Measurements from ENCODE around the gene RBM11.
"Not testable (repeated sequence)": the region's sequence is repeated elsewhere in the genome, so short reads cannot be mapped to it uniquely, and the experiment has no call there.

Gene RBM11

GRCh38 chr21:14215971-14216641 is at the start of gene RBM11:
Gene RBM11 (plus strand): TSS chr21:14216157. CDS start chr21:14216187, 30 bp downstream.
- peak; percentile 62 to 77 (median 72) for DNase-seq (ENCODE audit: low read depth in 2 of 3, low spot score in 1 of 3)

GRCh38 chr21:14166463-14167223 is 49.3 kb upstream of the RBM11 start:
- not testable (repeated sequence) for DNase-seq (ENCODE audit: low read depth in 2 of 3, low spot score in 1 of 3)

- no peak for DNase-seq (ENCODE audit: low read depth in 2 of 3, low spot score in 1 of 3)
These were observed 9.7 kb upstream of the RBM11 start for GRCh38 chr21:14206222-14206621.

- DNase-seq (ENCODE audit: low read depth in 2 of 3, low spot score in 1 of 3): no peak
These were observed 5.2 kb upstream of the RBM11 start, which contains the start of gene LIPI for GRCh38 chr21:14210738-14211137. Gene LIPI (minus strand): TSS chr21:14210955. CDS start chr21:14210845, 110 bp downstream.

- no peak for DNase-seq (ENCODE audit: low read depth in 2 of 3, low spot score in 1 of 3)
These were observed 2.8 kb upstream of the RBM11 start for GRCh38 chr21:14213164-14213563.

- no peak for DNase-seq (ENCODE audit: low read depth in 2 of 3, low spot score in 1 of 3)
These were observed 7.4 kb downstream of the RBM11 start for GRCh38 chr21:14223365-14223764.

- DNase-seq (ENCODE audit: low read depth in 2 of 3, low spot score in 1 of 3): no peak
These were observed 13.4 kb downstream of the RBM11 start for GRCh38 chr21:14229399-14229798.

- no peak for DNase-seq (ENCODE audit: low read depth in 2 of 3, low spot score in 1 of 3)
These were observed 19.1 kb downstream of the RBM11 start for GRCh38 chr21:14235101-14235500.

- DNase-seq (ENCODE audit: low read depth in 2 of 3, low spot score in 1 of 3): no peak
These were observed 20.2 kb downstream of the RBM11 start for GRCh38 chr21:14236180-14236579.

GRCh38 chr21:14239281-14239680 is 23.3 kb downstream of the RBM11 start:
- no peak for DNase-seq (ENCODE audit: low read depth in 2 of 3, low spot score in 1 of 3)

GRCh38 chr21:14241297-14241696 is 25.3 kb downstream of the RBM11 start:
- no peak for DNase-seq (ENCODE audit: low read depth in 2 of 3, low spot score in 1 of 3)

GRCh38 chr21:14243461-14243860 is 27.5 kb downstream of the RBM11 start:
- DNase-seq (ENCODE audit: low read depth in 2 of 3, low spot score in 1 of 3): no peak

- DNase-seq (ENCODE audit: low read depth in 2 of 3, low spot score in 1 of 3): no peak
These were observed 27.9 kb downstream of the RBM11 start for GRCh38 chr21:14243874-14244273.

GRCh38 chr21:14244911-14245310 is 29.0 kb downstream of the RBM11 start:
- no peak for DNase-seq (ENCODE audit: low read depth in 2 of 3, low spot score in 1 of 3)

GRCh38 chr21:14245711-14246110 is 29.8 kb downstream of the RBM11 start:
- no peak for DNase-seq (ENCODE audit: low read depth in 2 of 3, low spot score in 1 of 3)

- no peak for DNase-seq (ENCODE audit: low read depth in 2 of 3, low spot score in 1 of 3)
These were observed 35.4 kb downstream of the RBM11 start for GRCh38 chr21:14251336-14251735.

GRCh38 chr21:14259747-14260146 is 43.8 kb downstream of the RBM11 start:
- no peak for DNase-seq (ENCODE audit: low read depth in 2 of 3, low spot score in 1 of 3)

- DNase-seq (ENCODE audit: low read depth in 2 of 3, low spot score in 1 of 3): no peak
These were observed 44.3 kb downstream of the RBM11 start for GRCh38 chr21:14260174-14260764.

GRCh38 chr21:14262039-14262438 is 46.1 kb downstream of the RBM11 start:
- no peak for DNase-seq (ENCODE audit: low read depth in 2 of 3, low spot score in 1 of 3)

GRCh38 chr21:14263879-14264278 is 47.9 kb downstream of the RBM11 start:
- DNase-seq (ENCODE audit: low read depth in 2 of 3, low spot score in 1 of 3): no peak

GRCh38 chr21:14265023-14265422 is 49.1 kb downstream of the RBM11 start:
- DNase-seq (ENCODE audit: low read depth in 2 of 3, low spot score in 1 of 3): no peak

GRCh38 chr21:14267076-14267475 is 51.1 kb downstream of the RBM11 start:
- no peak for DNase-seq (ENCODE audit: low read depth in 2 of 3, low spot score in 1 of 3)

All from stimulated activated CD4-positive, alpha-beta T cell treated with anti-CD3 and anti-CD28 coated beads, Interleukin-12 subunit alpha, Interleukin-12 subunit beta, amount 100 ng/mL, for 48 hours (primary cell).